Measurements from ENCODE around the gene RMI2.
A peak's percentile ranks its signal among the peaks of the same experiment; 100 is the strongest.

The RMI2 gene

DNA sequence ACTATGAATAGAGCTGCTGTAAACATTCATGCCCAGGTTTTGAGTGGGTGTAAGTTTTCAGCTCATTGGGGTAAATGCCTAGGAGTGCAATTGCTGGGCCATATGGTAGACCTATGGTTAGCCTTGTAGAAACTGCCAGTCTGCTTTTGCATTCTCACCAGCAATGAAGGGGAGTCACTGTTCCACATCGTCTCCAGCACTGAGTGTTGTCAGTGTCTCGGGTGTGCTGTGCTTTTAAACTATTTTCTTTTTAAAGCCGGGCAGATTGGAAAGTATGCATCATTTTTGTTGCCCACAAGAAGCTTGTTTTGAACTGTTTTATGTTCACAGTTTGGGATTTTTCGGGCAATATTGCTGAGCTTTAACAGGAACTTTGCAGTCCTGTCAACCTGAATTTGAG lies 7.9 kb downstream of the RMI2 start:
- no peaks in the 10 kb centered on the region for H4K20me1 ChIP-seq (ENCODE audit: low read depth, low read length)
- no peak overlapping the region for H3K9ac ChIP-seq (ENCODE audit: low read length)
- H3K79me2 ChIP-seq (ENCODE audit: insufficient read depth, low read length): no peaks in the 10 kb centered on the region
- no peak overlapping the region for H3K4me3 ChIP-seq (ENCODE audit: insufficient read depth, low read length, poor library complexity, severe bottlenecking)
- no peaks in the 10 kb centered on the region for H3K9me3 ChIP-seq (ENCODE audit: insufficient read depth, low read length)
- H2AFZ ChIP-seq (ENCODE audit: low read depth, low read length, severe bottlenecking): no peak overlapping the region
- H3K27ac ChIP-seq (ENCODE audit: low read depth, low read length): no peak overlapping the region
- H3K27me3 ChIP-seq (ENCODE audit: low read length): no peaks in the 10 kb centered on the region
- no peaks in the 10 kb centered on the region for H3K9me2 ChIP-seq (replicated peaks; ENCODE audit: insufficient read depth, low read length)
- peaks cover 23% of the 10 kb centered on the region for H3F3A ChIP-seq (ENCODE audit: insufficient read depth)
- H3K36me3 ChIP-seq (ENCODE audit: low read length): peaks cover 7% of the 10 kb centered on the region
- TF ChIP-seq, protein P1, sequence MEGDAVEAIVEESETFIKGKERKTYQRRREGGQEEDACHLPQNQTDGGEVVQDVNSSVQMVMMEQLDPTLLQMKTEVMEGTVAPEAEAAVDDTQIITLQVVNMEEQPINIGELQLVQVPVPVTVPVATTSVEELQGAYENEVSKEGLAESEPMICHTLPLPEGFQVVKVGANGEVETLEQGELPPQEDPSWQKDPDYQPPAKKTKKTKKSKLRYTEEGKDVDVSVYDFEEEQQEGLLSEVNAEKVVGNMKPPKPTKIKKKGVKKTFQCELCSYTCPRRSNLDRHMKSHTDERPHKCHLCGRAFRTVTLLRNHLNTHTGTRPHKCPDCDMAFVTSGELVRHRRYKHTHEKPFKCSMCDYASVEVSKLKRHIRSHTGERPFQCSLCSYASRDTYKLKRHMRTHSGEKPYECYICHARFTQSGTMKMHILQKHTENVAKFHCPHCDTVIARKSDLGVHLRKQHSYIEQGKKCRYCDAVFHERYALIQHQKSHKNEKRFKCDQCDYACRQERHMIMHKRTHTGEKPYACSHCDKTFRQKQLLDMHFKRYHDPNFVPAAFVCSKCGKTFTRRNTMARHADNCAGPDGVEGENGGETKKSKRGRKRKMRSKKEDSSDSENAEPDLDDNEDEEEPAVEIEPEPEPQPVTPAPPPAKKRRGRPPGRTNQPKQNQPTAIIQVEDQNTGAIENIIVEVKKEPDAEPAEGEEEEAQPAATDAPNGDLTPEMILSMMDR (IDR thresholded peaks at IDR 0.05; ENCODE audit: insufficient read depth, low read length, poor library complexity, severe bottlenecking): no peak
- TF ChIP-seq EZH2phosphoT487 (conservative IDR thresholded peaks at IDR 0.05; ENCODE audit: low read length): no peak
- H3K4me2 ChIP-seq (ENCODE audit: low read depth, low read length, poor library complexity, severe bottlenecking): no peak overlapping the region

DNA sequence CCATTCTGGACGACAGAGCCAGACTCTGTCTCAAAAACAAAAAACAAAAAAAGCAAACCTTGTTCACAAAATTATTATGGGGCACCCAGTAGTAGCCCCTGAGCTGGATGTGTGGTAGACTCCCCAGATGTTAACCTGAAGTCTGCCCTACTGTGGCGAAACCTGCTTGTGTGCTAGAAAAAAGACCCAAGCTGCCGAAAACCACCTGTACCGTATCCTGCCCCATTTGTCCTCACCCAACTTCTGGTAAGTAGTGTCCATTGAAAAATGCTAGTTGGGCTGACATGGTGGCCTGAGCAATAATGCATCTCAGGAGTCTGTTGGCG lies 9.1 kb downstream of the RMI2 start:
- Histone ChIP-seq H3K36me3 (ENCODE audit: low read length) (peaks cover 7% of the 10 kb centered on the region), H3K27me3 (ENCODE audit: low read length) (no peaks in the 10 kb centered on the region), H3K4me2 (ENCODE audit: low read depth, low read length, poor library complexity, severe bottlenecking) (peak overlapping the region; percentile 38), H3F3A (ENCODE audit: insufficient read depth) (peaks cover 23% of the 10 kb centered on the region), H3K9me3 (ENCODE audit: insufficient read depth, low read length) (no peaks in the 10 kb centered on the region), H3K4me3 (ENCODE audit: insufficient read depth, low read length, poor library complexity, severe bottlenecking) (no peak overlapping the region), H4K20me1 (ENCODE audit: low read depth, low read length) (no peaks in the 10 kb centered on the region), H2AFZ (ENCODE audit: low read depth, low read length, severe bottlenecking) (no peak overlapping the region), H3K27ac (ENCODE audit: low read depth, low read length) (peak overlapping the region; percentile 49), H3K79me2 (ENCODE audit: insufficient read depth, low read length) (no peaks in the 10 kb centered on the region), H3K9ac (ENCODE audit: low read length) (0 out of 2 replicates have a peak overlapping the region, but pooled peaks have one; percentile 1), H3K9me2 (replicated peaks; ENCODE audit: insufficient read depth, low read length) (no peaks in the 10 kb centered on the region)
- TF ChIP-seq EZH2phosphoT487 (conservative IDR thresholded peaks at IDR 0.05; ENCODE audit: low read length): no peak
- TF ChIP-seq, protein P1 (IDR thresholded peaks at IDR 0.05; ENCODE audit: insufficient read depth, low read length, poor library complexity, severe bottlenecking): no peak

DNA sequence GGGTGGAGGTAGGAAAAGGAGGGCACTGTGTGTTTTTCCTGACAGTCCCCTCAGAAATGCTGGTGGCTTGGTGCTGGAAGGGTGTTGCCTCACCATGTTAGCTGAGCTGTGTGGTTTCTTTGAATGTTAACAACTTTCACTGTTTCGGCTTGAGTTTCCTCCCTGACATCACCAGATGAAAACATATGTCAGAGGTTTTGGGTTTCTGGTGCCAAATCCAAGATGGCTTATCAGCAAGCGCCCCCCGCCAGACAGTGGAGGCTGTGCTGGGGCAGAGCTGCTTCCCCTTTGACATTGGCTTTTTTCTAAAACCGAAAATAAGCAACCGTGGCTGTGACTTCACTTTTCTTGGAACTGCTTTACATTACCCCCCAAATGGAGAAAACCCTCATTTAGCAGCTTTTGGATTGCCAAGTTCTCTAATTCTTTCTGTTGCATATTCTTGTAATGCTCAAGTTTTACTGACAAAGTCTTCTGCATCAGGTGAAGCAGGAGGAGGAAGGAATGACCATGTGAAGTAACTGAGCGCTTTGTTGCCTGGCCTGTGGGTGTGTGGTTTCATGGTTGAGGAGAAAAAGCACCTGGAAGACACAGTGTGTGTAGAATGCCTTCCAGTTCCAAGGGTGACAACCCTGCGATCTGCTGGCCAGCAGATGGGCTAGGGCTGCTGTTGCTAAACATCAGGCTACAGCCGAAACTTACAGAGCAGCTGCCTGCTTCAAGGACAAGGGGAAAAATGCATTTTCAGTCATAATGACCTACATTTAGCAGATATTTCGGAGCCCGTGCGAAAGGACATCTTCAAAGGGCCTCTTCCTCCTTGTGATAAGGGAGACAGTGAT lies 9.7 kb downstream of the RMI2 start:
- Histone ChIP-seq H2AFZ (ENCODE audit: low read depth, low read length, severe bottlenecking) (no peak overlapping the region), H3K4me3 (ENCODE audit: insufficient read depth, low read length, poor library complexity, severe bottlenecking) (no peak overlapping the region), H3K79me2 (ENCODE audit: insufficient read depth, low read length) (no peaks in the 10 kb centered on the region), H3K27ac (ENCODE audit: low read depth, low read length) (peak overlapping the region; percentile 49), H3K9ac (ENCODE audit: low read length) (0 out of 2 replicates have a peak overlapping the region, but pooled peaks have one; percentile 1), H3K9me3 (ENCODE audit: insufficient read depth, low read length) (no peaks in the 10 kb centered on the region), H3K4me2 (ENCODE audit: low read depth, low read length, poor library complexity, severe bottlenecking) (peak overlapping the region; percentile 38), H3K27me3 (ENCODE audit: low read length) (no peaks in the 10 kb centered on the region), H3K9me2 (replicated peaks; ENCODE audit: insufficient read depth, low read length) (no peaks in the 10 kb centered on the region), H4K20me1 (ENCODE audit: low read depth, low read length) (no peaks in the 10 kb centered on the region), H3K36me3 (ENCODE audit: low read length) (peaks cover 7% of the 10 kb centered on the region), H3F3A (ENCODE audit: insufficient read depth) (peaks cover 23% of the 10 kb centered on the region)
- TF ChIP-seq, protein P1 (IDR thresholded peaks at IDR 0.05; ENCODE audit: insufficient read depth, low read length, poor library complexity, severe bottlenecking): no peak
- no peak for TF ChIP-seq EZH2phosphoT487 (conservative IDR thresholded peaks at IDR 0.05; ENCODE audit: low read length)

Data from SU-DHL-6 (cell line).